Gastrocnemius medialis (tissue), 4 donors: Measurements from ENCODE around the gene TAPBP. TPM values are rescaled to one million over a fixed set of nuclear protein-coding genes. Genes with fewer than 3 reads are reported as not detected.

Experiments used
- ATAC-seq, 2 donors: fragments of 150-250 bp; one replicate each; pipeline ENCODE4 v1.9.1; 2016
- DNase-seq, 2 donors: peaks; one replicate each; pipeline ENCODE4 v3.0.0-alpha.2; 2019
- H3K27ac ChIP-seq, 4 donors: fragments of 200-600 bp; sonication (generic); 1 replicate in 1 of 4; 2 replicates in 3 of 4; pipeline ENCODE4 v1.5.1; 2016 to 2018; ENCODE audit warnings: mild to moderate bottlenecking in 2 of 4, moderate library complexity in 1 of 4
- H3K27me3 ChIP-seq, 3 donors: fragments of 200-600 bp; sonication (generic) in 2 of 3; 1 replicate in 1 of 3; 2 replicates in 2 of 3; pipeline versions ENCODE4 v1.5.1 to v1.6.0; 2016 to 2019; ENCODE audit warnings: mild to moderate bottlenecking in 1 of 3, moderate library complexity in 1 of 3
- H3K36me3 ChIP-seq, 2 donors: fragments of 200-600 bp; sonication (generic) in 1 of 2; one replicate each; pipeline ENCODE4 v1.5.1; 2017 to 2018
- H3K4me1 ChIP-seq, 2 donors: fragments of 200-600 bp; sonication (generic) in 1 of 2; one replicate each; pipeline ENCODE4 v1.5.1; 2016 to 2017; ENCODE audit warnings: mild to moderate bottlenecking in 2 of 2
- H3K4me3 ChIP-seq, 4 donors: fragments of 200-600 bp; sonication (generic) in 3 of 4; 1 replicate in 1 of 4; 2 replicates in 3 of 4; pipeline ENCODE4 v1.5.1; 2016 to 2019; ENCODE audit warnings: mild to moderate bottlenecking in 2 of 4
- H3K9me3 ChIP-seq, 3 donors: fragments of 200-600 bp; sonication (generic) in 2 of 3; 1 replicate in 1 of 3; 2 replicates in 2 of 3; pipeline ENCODE4 v1.5.1; 2016 to 2019
- POLR2A ChIP-seq, 2 donors: fragments of 450-650 bp; IDR thresholded peaks; one replicate each; pipeline ENCODE4 v1.6.1; 2017; ENCODE audit warnings: antibody characterized with exemption in 2 of 2, mild to moderate bottlenecking in 2 of 2, moderate library complexity in 2 of 2
- in situ Hi-C, 4 donors: fragments of 200-750 bp; cut with MboI; loops; one replicate each; pipeline versions ENCODE4 v1.15.0 to v1.8.0; 2017; ENCODE audit warnings: low sequenced_read_pairs in 4 of 4
- intact Hi-C: fragments of 100-400 bp; cut with DNase I; formaldehyde crosslinking; loops from one replicate; pipeline ENCODE4 v1.15.1; 2023; ENCODE audit warnings: low total_unique reads
- total RNA-seq, 4 donors: library from RNA; depleted of rRNA; stranded (reverse); fragments of >200 nt; gene quantifications; one replicate each; pipeline versions ENCODE4 v1.1.0 to v1.2.3, GENCODE V29; 2016
- TF ChIP-seq, protein P1 (sequence below), 5 experiments: fragments of 450-650 bp in 3 of 5; fragments of 200-600 bp in 2 of 5; sonication (generic) in 2 of 5; IDR thresholded peaks in 4 of 5; conservative IDR thresholded peaks in 1 of 5; 1 replicate in 4 of 5; 2 replicates in 1 of 5; pipeline ENCODE4 v1.5.1; 2016 to 2019; ENCODE audit warnings: antibody characterized with exemption in 5 of 5, mild to moderate bottlenecking in 3 of 5, moderate library complexity in 3 of 5

Gene TAPBP
- total RNA-seq, 4 donors from 2014 or later, result 15.9 to 42.4 (median 36.5) TPM

DNA sequence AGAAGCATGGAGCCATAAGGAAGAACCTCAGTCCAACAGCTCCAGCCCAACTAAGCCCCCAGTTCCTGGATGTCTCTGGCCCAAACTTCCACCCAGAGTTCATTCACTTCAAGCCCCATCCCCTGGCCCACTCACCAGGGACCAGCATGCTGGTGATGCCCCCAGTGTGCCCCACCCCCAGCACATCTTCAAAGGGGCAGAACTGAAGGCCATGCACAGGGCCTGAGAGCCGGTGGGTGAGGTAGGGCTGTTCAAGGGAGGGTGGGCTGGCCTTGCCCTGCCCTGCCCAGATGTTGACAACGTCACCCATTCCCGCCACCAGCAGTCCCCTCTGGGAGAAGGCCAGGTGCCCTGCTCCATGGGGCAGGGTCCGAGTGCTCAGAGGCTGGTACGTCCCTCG, 33.3 kb downstream of the TAPBP start:
- H3K27ac ChIP-seq, result peak overlapping the region in 3 of 4 donors; percentile 10 to 81 (median 40)

DNA sequence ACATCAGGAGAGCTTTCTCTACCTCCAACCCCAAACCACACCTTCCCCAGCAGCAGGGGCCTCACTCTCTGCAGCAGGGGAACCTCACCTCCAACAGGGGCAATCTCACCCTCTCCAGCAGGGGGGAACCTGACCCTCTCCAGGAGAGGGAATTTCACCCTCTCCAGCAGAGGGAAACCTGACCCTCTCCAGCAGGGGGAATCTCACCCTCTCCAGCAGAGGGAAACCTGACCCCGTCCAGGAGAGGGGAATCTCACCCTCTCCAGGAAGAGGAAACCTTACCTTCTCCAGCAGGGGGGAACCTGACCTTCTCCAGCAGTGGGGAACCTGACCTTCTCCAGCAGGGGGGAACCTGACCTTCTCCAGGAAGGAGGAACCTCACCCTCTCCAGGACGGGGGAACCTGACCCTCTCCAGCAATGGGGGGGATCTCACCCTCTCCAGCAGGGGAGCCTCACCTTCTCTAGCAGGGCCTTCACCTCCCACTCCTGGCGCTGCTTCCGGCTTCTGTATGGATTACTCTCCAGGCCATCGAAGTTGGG, 33.8 kb downstream of the TAPBP start:
- DNase-seq (peak in 1 of 2 donors; percentile 65), ATAC-seq (peak; percentile 60 to 76)
- Histone ChIP-seq H3K36me3 (peaks cover 0 to 50% of the 10 kb centered on the region in 2 donors), H3K4me3 (no peak overlapping the region), H3K9me3 (no peaks in the 10 kb centered on the region), H3K4me1 (peaks cover 24 to 43% of the 10 kb centered on the region in 2 donors), H3K27me3 (no peaks in the 10 kb centered on the region), H3K27ac (peak overlapping the region in 3 of 4 donors; percentile 10 to 81 (median 40))
- in situ Hi-C loops, result loop anchor here in 1 of 4 donors (25.0 kb wide), 1 partner anchor 1418 kb away; the partner anchor contains the start of gene NEU1
- intact Hi-C loops, result loop anchor here (10.0 kb wide), 1 partner anchor 1105 kb away; the partner anchor contains the start of genes AGPAT1 and RNF5
- no peak for TF ChIP-seq POLR2A (IDR thresholded peaks at IDR 0.05)
- TF ChIP-seq, protein P1, sequence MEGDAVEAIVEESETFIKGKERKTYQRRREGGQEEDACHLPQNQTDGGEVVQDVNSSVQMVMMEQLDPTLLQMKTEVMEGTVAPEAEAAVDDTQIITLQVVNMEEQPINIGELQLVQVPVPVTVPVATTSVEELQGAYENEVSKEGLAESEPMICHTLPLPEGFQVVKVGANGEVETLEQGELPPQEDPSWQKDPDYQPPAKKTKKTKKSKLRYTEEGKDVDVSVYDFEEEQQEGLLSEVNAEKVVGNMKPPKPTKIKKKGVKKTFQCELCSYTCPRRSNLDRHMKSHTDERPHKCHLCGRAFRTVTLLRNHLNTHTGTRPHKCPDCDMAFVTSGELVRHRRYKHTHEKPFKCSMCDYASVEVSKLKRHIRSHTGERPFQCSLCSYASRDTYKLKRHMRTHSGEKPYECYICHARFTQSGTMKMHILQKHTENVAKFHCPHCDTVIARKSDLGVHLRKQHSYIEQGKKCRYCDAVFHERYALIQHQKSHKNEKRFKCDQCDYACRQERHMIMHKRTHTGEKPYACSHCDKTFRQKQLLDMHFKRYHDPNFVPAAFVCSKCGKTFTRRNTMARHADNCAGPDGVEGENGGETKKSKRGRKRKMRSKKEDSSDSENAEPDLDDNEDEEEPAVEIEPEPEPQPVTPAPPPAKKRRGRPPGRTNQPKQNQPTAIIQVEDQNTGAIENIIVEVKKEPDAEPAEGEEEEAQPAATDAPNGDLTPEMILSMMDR (IDR thresholded peaks at IDR 0.05 in 4 of 5, conservative IDR thresholded peaks at IDR 0.05 in 1 of 5), result peak in 3 of 5 experiments; percentile 39 to 44 (median 44)

More for the DNA sequence above, 33.3 kb downstream of the TAPBP start:
- Histone ChIP-seq H3K36me3 (peaks cover 0 to 50% of the 10 kb centered on the region in 2 donors), H3K4me1 (peaks cover 23 to 38% of the 10 kb centered on the region in 2 donors), H3K4me3 (no peak overlapping the region), H3K27me3 (no peaks in the 10 kb centered on the region), H3K9me3 (no peaks in the 10 kb centered on the region)
- TF ChIP-seq, protein P1 (IDR thresholded peaks at IDR 0.05 in 4 of 5, conservative IDR thresholded peaks at IDR 0.05 in 1 of 5), result no peak
- no peak for TF ChIP-seq POLR2A (IDR thresholded peaks at IDR 0.05)
- in situ Hi-C loops (loop anchor here in 1 of 4 donors (25.0 kb wide), 1 partner anchor 1418 kb away; the partner anchor contains the start of gene NEU1), intact Hi-C loops (no loop called here)
- ATAC-seq, result no peak
- no peak for DNase-seq

DNA sequence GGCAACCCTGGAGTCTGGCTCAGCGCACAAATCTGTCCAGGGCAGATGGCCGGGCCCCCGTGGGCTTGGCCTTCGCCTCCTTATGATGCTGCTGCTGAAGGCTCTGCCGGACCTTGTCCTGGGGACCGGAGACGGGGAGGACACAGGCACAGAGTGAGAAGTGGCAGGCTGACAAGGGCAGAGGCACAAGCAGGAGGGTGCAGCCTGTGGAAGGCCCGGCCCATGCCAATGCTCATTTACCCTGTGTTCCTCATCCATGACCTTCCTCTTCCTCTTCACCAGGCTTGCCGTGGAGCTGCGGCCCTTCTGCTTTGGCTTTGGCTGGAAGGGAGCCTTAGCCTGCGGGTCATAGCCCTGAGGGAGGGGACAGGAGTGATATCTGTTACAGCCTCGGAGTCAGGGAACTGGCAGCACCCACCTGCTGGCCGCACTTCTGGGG, 34.6 kb downstream of the TAPBP start:
- H3K27ac ChIP-seq, result peak overlapping the region in 1 of 4 donors; percentile 81
- H3K4me1 ChIP-seq, result peaks cover 32 to 51% of the 10 kb centered on the region in 2 donors
- no peak for TF ChIP-seq POLR2A (IDR thresholded peaks at IDR 0.05)
- TF ChIP-seq, protein P1 (IDR thresholded peaks at IDR 0.05 in 4 of 5, conservative IDR thresholded peaks at IDR 0.05 in 1 of 5), result no peak
- H3K36me3 ChIP-seq, result peaks cover 0 to 51% of the 10 kb centered on the region in 2 donors
- H3K27me3 ChIP-seq, result no peaks in the 10 kb centered on the region
- ATAC-seq (peak in 1 of 2 donors; percentile 15), DNase-seq (peak in 1 of 2 donors; percentile 28)
- intact Hi-C loops (loop anchor here (10.0 kb wide), 1 partner anchor 1104 kb away; the partner anchor contains the start of genes AGPAT1 and RNF5), in situ Hi-C loops (loop anchor here in 1 of 4 donors (25.0 kb wide), 1 partner anchor 1417 kb away; the partner anchor contains the start of gene NEU1)
- H3K9me3 ChIP-seq, result no peaks in the 10 kb centered on the region
- H3K4me3 ChIP-seq, result no peak overlapping the region

DNA sequence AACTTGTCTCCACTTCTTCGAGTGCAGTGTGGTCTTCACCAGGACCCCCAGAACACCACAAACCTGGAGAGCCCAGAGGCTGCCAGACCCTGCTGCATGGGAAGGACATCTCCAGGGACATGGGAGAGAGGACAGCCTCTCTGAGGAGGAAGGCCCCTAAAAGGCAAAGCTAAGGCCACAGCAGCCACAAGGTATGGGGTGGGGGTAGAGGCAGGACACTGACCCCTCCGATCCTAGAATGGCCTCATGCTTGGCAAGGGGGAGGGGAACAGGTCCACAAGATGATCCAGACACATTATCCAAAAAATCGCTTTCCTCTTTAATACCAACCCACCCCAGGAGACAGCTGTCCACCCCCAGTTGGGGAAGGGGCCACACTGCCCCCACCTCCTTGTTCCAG, 35.1 kb downstream of the TAPBP start:
- no peak for DNase-seq
- ATAC-seq, result no peak
- H3K27ac ChIP-seq, result peak overlapping the region in 1 of 4 donors; percentile 81
- intact Hi-C loops, result loop anchor here (10.0 kb wide), 1 partner anchor 1104 kb away; the partner anchor contains the start of genes AGPAT1 and RNF5
- no peaks in the 10 kb centered on the region for H3K27me3 ChIP-seq
- TF ChIP-seq, protein P1 (IDR thresholded peaks at IDR 0.05 in 4 of 5, conservative IDR thresholded peaks at IDR 0.05 in 1 of 5), result no peak
- no peak for TF ChIP-seq POLR2A (IDR thresholded peaks at IDR 0.05)
- no peaks in the 10 kb centered on the region for H3K9me3 ChIP-seq
- peaks cover 0 to 51% of the 10 kb centered on the region in 2 donors for H3K36me3 ChIP-seq
- H3K4me3 ChIP-seq, result no peak overlapping the region
- in situ Hi-C loops, result loop anchor here in 1 of 4 donors (25.0 kb wide), 1 partner anchor 1417 kb away; the partner anchor contains the start of gene NEU1
- peaks cover 35 to 56% of the 10 kb centered on the region in 2 donors for H3K4me1 ChIP-seq
